Pancreas (tissue), 10 donors: ENCODE data around the gene FLT3LG. TPM values are rescaled to one million over a fixed set of nuclear protein-coding genes. Genes with fewer than 3 reads are reported as not detected.
A peak's percentile ranks its signal among the peaks of the same experiment; 100 is the strongest.

Source experiments
- ATAC-seq, 4 donors: fragments of 200-7000 bp; cut with Tn5 transposase; one replicate each; pipeline versions ENCODE4 v1.8.0 to v1.9.1; 2020; ENCODE audit warnings: mild to moderate bottlenecking in 4 of 4, moderate library complexity in 4 of 4
- DNase-seq, 6 donors: peaks; one replicate each; pipeline ENCODE4 v3.0.0-alpha.2; 2020
- FAIRE-seq: peaks from 2 replicates; lab custom pipeline; 2012; peaks lifted over from hg19 to GRCh38; lab: Jason Lieb, UNC
- H3K27ac ChIP-seq, 4 donors: fragments of 200-600 bp; sonication (generic); 1 replicate in 3 of 4; 2 replicates in 1 of 4; pipeline versions ENCODE4 v1.5.0 to v1.8.0; 2020
- H3K27me3 ChIP-seq, 4 donors: fragments of 200-600 bp; one replicate each; pipeline ENCODE4 v1.8.0; 2021
- H3K36me3 ChIP-seq, 3 donors: fragments of 200-600 bp; sonication (generic) in 1 of 3; one replicate each; pipeline versions ENCODE4 v1.5.0 to v1.8.0; 2020 to 2021
- H3K4me1 ChIP-seq, 3 donors: fragments of 200-600 bp; one replicate each; pipeline ENCODE4 v1.8.0; 2021
- H3K4me3 ChIP-seq, 4 donors: fragments of 200-600 bp; sonication (generic) in 2 of 4; one replicate each; pipeline versions ENCODE4 v1.5.0 to v1.8.0; 2020 to 2021
- H3K9me3 ChIP-seq, 4 donors: fragments of 200-600 bp; one replicate each; pipeline ENCODE4 v1.8.0; 2021
- WGBS, 2 donors: extraction: QIAGEN DNeasy Blood & Tissue Kit; methylation state at CpG; one replicate each; pipeline ENCODE4 v1.1.7; 2013; 5-methylcytosine and 5-hydroxymethylcytosine counted together
- intact Hi-C, 3 donors: fragments of 100-400 bp; cut with DNase I; formaldehyde crosslinking; loops; one replicate each; pipeline versions ENCODE4 v1.11.1 to v1.14.2; 2022
- polyA plus RNA-seq, 2 donors: library from polyadenylated mRNA; stranded (reverse); fragments of 200-250 nt; gene quantifications; one replicate each; pipeline ENCODE4 v1.2.3, GENCODE V29; 2013
- total RNA-seq, 6 donors: library from RNA; stranded (reverse); fragmentation: NEBNext Ultra II Directional in 4 of 6; extraction: Animal tissue kit (Norgen Biotek cat#: 25700) in 4 of 6; gene quantifications; one replicate each; pipeline versions ENCODE4 v1.2.1 to v1.2.4, GENCODE V29; 2021 to 2023
- TF ChIP-seq, protein P1 (sequence below), 4 donors: fragments of 200-600 bp; sonication (generic) in 3 of 4; IDR thresholded peaks; one replicate each; pipeline versions ENCODE4 v1.5.0 to v1.8.0; 2021; ENCODE audit warnings: antibody characterized with exemption in 4 of 4
- donor health status: healthy with polysubstance abuse.
- donor health status: DM: no; HTN: no; CAD: no; lungs with moderate emphysema.
- donor health status: DM: no; HTN: no; CAD: no.
- donor health status: control.
- donor health status: control.
- donor health status: Bipolar disorder and iron deficiency.
- donor health status: DM: yes; HTN: yes; CAD: no.
- donor health status: DM: no; HTN: no; CAD: no.
- donor health status: DM: no; HTN: no; CAD: no.
- donor health status: DM: yes; HTN: yes; CAD: no.

The FLT3LG gene
- total and polyA plus RNA-seq, 8 donors: 0.79 to 8.4 (median 2.7) TPM

DNA sequence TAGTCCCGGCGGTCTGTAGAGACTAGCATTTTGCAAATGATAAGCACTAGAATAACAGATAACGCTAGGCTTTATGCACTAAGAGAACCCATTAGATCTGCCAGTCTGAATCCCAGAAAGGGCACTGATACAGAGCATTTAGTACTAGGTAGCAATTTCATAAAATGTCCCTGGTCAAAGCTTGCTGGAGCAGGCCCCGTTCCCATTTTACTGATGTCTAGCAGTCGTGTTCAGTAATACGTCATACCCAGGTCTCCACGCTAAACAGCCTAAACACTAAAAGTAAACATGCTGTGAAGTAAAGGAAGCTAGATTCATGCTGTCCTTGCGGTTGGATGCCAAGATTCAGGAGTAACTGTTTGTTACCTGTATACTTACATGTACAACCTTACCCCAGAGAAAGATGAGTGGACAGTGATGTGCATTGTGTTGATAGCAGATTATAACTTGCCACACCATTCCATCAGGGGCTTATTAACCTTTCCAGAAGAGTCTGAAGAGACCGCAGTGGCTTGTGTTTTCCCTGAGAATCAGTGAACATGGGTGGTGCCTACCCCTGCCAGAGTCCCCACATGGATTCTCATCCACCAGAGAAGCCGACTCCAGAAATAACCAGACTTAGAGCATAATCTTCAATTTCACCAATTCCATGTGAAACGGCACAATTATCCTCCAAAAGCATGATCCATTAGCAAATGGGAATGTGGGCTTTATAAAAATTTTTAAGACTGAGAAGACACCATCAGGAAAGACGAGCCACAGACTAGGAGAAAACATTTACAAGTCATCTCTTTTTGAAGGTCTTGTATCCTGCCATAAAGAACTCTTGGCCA, 18.8 kb downstream of the FLT3LG start:
- intact Hi-C loops: no loop called here
- peaks cover 16 to 40% (median 32%) of the 10 kb centered on the region in 3 donors for H3K36me3 ChIP-seq
- DNase-seq (no peak), ATAC-seq (no peak), FAIRE-seq (no peak)
- peak overlapping the region in 1 of 4 donors; percentile 22 for H3K27ac ChIP-seq
- TF ChIP-seq, protein P1, sequence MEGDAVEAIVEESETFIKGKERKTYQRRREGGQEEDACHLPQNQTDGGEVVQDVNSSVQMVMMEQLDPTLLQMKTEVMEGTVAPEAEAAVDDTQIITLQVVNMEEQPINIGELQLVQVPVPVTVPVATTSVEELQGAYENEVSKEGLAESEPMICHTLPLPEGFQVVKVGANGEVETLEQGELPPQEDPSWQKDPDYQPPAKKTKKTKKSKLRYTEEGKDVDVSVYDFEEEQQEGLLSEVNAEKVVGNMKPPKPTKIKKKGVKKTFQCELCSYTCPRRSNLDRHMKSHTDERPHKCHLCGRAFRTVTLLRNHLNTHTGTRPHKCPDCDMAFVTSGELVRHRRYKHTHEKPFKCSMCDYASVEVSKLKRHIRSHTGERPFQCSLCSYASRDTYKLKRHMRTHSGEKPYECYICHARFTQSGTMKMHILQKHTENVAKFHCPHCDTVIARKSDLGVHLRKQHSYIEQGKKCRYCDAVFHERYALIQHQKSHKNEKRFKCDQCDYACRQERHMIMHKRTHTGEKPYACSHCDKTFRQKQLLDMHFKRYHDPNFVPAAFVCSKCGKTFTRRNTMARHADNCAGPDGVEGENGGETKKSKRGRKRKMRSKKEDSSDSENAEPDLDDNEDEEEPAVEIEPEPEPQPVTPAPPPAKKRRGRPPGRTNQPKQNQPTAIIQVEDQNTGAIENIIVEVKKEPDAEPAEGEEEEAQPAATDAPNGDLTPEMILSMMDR (IDR thresholded peaks at IDR 0.05): no peak
- no peaks in the 10 kb centered on the region for H3K27me3 ChIP-seq
- WGBS, 2 donors: 62% methylated on average over 12 of the region's 12 CpGs
- peaks cover 12 to 27% (median 22%) of the 10 kb centered on the region in 3 donors for H3K4me1 ChIP-seq
- H3K9me3 ChIP-seq: no peaks in the 10 kb centered on the region
- H3K4me3 ChIP-seq: no peak overlapping the region

GRCh38 chr19:49496574-49497008, 22.6 kb downstream of the FLT3LG start:
- no peak for ATAC-seq
- peaks cover 12 to 33% (median 26%) of the 10 kb centered on the region in 3 donors for H3K36me3 ChIP-seq

GRCh38 chr19:49497047-49497788, 23.2 kb downstream of the FLT3LG start:
- no peaks in the 10 kb centered on the region for H3K27me3 ChIP-seq
- ATAC-seq: peak; percentile 11 to 32 (median 28)

More at GRCh38 chr19:49496574-49497008, 22.6 kb downstream of the FLT3LG start:
- Histone ChIP-seq H3K27me3 (no peaks in the 10 kb centered on the region), H3K27ac (peak overlapping the region; percentile 73 to 92 (median 86)), H3K9me3 (no peaks in the 10 kb centered on the region), H3K4me3 (peak overlapping the region; percentile 54 to 92 (median 68)), H3K4me1 (peaks cover 4 to 22% (median 14%) of the 10 kb centered on the region in 3 donors)
- TF ChIP-seq, protein P1 (IDR thresholded peaks at IDR 0.05): no peak
- intact Hi-C loops: no loop called here
- DNase-seq: no peak
- FAIRE-seq: no peak
- 0 to 1% methylated on average over 11 of the region's 11 CpGs for WGBS, 2 donors

DNA sequence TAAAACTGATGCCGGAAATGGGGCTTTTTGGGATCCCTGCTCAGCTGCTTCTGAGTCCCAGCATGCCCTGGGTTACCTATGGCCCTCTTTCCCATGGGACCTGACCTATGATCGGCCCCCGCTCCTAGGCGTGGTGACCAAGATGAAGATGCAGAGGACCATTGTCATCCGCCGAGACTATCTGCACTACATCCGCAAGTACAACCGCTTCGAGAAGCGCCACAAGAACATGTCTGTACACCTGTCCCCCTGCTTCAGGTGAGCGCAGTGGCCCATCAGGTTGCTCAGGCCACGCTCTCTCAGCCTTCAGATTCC, 23.7 kb downstream of the FLT3LG start:
- no peaks in the 10 kb centered on the region for H3K27me3 ChIP-seq
- ATAC-seq (no peak), DNase-seq (no peak), FAIRE-seq (no peak)
- peaks cover 10 to 22% (median 18%) of the 10 kb centered on the region in 3 donors for H3K36me3 ChIP-seq
- H3K9me3 ChIP-seq: no peaks in the 10 kb centered on the region
- no peak overlapping the region for H3K27ac ChIP-seq
- H3K4me3 ChIP-seq: peak overlapping the region in 3 of 4 donors; percentile 59 to 92 (median 78)
- TF ChIP-seq, protein P1 (IDR thresholded peaks at IDR 0.05): no peak
- 79 to 88% methylated on average over 12 of the region's 12 CpGs for WGBS, 2 donors
- intact Hi-C loops: no loop called here
- peaks cover 4 to 22% (median 14%) of the 10 kb centered on the region in 3 donors for H3K4me1 ChIP-seq

More at GRCh38 chr19:49497047-49497788, 23.2 kb downstream of the FLT3LG start:
- Histone ChIP-seq H3K4me1 (peaks cover 4 to 22% (median 14%) of the 10 kb centered on the region in 3 donors), H3K36me3 (peaks cover 12 to 27% (median 19%) of the 10 kb centered on the region in 3 donors), H3K9me3 (no peaks in the 10 kb centered on the region), H3K27ac (peak overlapping the region; percentile 73 to 92 (median 86)), H3K4me3 (peak overlapping the region; percentile 54 to 92 (median 68))
- peak in 3 of 6 donors; percentile 46 to 72 (median 62) for DNase-seq
- intact Hi-C loops: no loop called here
- no peak for FAIRE-seq
- TF ChIP-seq, protein P1 (IDR thresholded peaks at IDR 0.05): no peak
- 10 to 15% methylated on average over 22 of the region's 22 CpGs for WGBS, 2 donors
